IPS-18a (cell line): ENCODE measurements around the gene KCNF1.

Experiments used
- H3K27ac ChIP-seq: one replicate; pipeline ENCODE4 v1.5.1; 2013; ENCODE audit warnings: low read length
- H3K27me3 ChIP-seq: one replicate; pipeline ENCODE4 v1.6.1; 2013; ENCODE audit warnings: mild to moderate bottlenecking, low read length; ENCODE audit not compliant: control insufficient read depth, insufficient read depth
- H3K36me3 ChIP-seq: one replicate; pipeline ENCODE4 v1.6.1; 2013; ENCODE audit warnings: low read depth, low read length; ENCODE audit not compliant: control insufficient read depth
- H3K4me1 ChIP-seq: one replicate; pipeline ENCODE4 v1.6.1; 2013; ENCODE audit warnings: low read depth, low read length; ENCODE audit not compliant: control insufficient read depth
- H3K4me3 ChIP-seq: one replicate; pipeline ENCODE4 v1.5.1; 2013; ENCODE audit warnings: low read length
- H3K9ac ChIP-seq: one replicate; pipeline ENCODE4 v1.6.1; 2013; ENCODE audit warnings: mild to moderate bottlenecking, low read length, moderate library complexity
- H3K9me3 ChIP-seq: one replicate; pipeline ENCODE4 v1.6.1; 2013; ENCODE audit warnings: low read depth, low read length; ENCODE audit not compliant: control insufficient read depth

Gene KCNF1

DNA sequence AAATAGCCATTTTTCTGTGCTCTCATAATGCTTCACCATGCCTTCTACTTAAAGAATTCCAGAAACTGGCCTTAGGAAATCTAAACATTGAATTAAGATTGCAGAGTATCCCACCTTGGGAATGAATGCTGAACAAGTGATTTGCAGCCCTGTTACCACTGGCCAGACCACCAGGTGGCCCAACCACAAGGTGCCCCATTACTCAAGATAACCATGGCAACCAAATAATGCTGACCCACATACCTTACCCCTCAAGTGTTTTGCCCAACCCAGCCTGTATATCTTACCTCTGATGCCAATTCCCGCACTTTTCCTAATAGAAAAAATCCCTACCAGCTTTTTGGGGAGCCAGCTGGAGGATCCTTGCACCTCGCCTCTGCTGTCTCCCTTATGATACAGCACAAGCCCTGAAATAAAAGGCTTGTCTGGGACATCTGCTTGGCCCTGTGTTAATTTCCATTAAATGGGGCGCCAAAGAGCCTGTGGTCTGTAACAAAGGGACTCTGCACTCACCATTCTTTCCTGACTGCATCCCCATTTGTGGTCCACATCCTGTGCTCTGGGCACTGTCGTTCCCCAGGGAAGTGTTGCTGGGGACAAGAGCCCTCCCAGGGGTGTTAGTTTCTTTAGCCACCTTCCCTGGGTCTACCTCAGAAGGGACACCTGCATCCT is 17.3 kb upstream of the KCNF1 start:
- H3K4me1 ChIP-seq = peaks cover 3% of the 10 kb centered on the region
- no peak overlapping the region for H3K4me3 ChIP-seq
- H3K9ac ChIP-seq = no peak overlapping the region
- H3K9me3 ChIP-seq = no peaks in the 10 kb centered on the region
- no peaks in the 10 kb centered on the region for H3K27me3 ChIP-seq
- no peaks in the 10 kb centered on the region for H3K36me3 ChIP-seq
- no peak overlapping the region for H3K27ac ChIP-seq

DNA sequence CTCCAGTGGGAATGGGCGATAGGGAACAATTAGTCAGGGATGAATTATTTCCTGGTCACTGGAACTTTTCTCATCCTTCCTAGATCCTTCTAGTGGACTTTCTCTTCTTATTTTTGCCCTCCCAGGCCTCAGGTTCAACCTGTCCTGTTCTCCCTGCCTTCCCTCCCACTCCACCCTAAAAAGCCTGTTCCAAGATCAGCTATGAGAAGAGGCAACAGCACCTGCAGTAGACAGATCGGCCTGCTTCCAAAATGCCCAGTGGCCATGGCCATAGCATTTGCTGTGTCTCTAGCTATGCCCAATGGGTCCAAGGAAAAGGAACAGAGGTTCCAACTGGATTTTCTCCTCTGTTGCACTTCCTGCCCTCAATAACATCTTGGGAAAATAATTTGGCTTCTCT is 16.5 kb upstream of the KCNF1 start:
- H3K36me3 ChIP-seq = no peaks in the 10 kb centered on the region
- H3K27me3 ChIP-seq = no peaks in the 10 kb centered on the region
- peaks cover 3% of the 10 kb centered on the region for H3K4me1 ChIP-seq
- no peak overlapping the region for H3K4me3 ChIP-seq
- H3K9ac ChIP-seq = no peak overlapping the region
- no peak overlapping the region for H3K27ac ChIP-seq
- no peaks in the 10 kb centered on the region for H3K9me3 ChIP-seq

DNA sequence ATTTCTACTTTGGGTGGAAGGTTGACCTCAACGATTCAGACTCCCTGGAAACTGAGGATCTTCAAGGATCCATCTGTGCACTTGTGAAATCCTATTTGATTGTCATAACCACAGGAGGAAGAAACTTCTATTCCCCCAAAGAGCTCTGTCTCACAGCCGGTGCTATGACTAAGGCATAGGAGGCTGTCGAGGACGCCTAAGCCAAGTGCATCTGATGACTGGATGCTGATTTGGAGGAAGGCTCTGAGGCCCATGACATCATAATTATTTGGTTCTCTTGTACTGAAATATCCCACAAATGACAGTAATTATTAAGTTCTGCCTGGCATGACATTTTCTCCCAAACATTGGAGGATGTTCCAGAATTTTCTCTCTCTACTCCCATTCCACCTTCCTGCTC is 13.8 kb upstream of the KCNF1 start:
- Histone ChIP-seq H3K4me3 (no peak overlapping the region), H3K27ac (no peak overlapping the region), H3K9ac (no peak overlapping the region), H3K36me3 (no peaks in the 10 kb centered on the region), H3K4me1 (peaks cover 3% of the 10 kb centered on the region), H3K27me3 (no peaks in the 10 kb centered on the region), H3K9me3 (no peaks in the 10 kb centered on the region)

DNA sequence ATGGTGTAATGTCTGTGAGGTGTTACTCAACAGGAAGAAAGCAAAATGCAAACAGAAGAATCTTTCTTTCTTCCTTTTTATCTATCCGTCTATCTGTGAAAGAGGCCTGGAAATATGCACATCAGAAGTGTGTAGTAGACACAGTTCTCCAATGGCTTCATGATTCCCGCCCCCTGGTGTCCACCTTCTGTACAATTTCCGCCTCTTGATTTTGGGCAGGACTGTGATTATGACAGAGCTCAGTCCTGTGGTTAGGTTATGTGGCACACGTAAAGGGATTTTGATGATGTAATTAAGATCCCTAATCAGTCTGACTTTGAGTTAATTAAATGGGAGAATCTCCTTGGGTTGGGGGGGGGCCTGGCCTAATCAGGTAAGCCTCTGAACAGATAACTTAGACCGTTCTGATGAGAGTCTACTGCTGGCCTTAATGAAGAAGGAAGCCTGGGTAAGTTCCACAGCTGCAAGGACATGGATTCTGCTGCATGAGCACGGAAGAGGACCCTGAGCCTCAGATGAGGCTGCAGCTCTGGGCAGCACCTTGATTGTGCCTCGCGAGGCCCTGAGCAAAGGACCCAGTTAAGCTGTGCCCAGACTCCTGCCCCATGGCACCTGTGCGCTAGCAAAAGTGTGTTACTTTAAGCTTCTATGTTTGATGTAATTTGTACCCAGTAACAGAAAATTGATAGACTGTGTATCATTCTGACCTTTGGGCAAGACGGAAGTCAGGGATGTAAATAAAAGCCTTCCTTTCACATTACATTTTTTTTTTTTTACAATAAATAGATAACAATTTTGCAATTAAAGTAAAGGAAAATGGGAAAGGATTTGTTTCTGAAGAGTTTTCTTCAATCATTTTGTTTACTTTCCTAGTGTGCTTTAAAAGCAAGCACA is 11.3 kb upstream of the KCNF1 start:
- H3K4me3 ChIP-seq = no peak overlapping the region
- no peak overlapping the region for H3K27ac ChIP-seq
- no peaks in the 10 kb centered on the region for H3K27me3 ChIP-seq
- no peaks in the 10 kb centered on the region for H3K4me1 ChIP-seq
- H3K9me3 ChIP-seq = no peaks in the 10 kb centered on the region
- H3K36me3 ChIP-seq = no peaks in the 10 kb centered on the region
- no peak overlapping the region for H3K9ac ChIP-seq

DNA sequence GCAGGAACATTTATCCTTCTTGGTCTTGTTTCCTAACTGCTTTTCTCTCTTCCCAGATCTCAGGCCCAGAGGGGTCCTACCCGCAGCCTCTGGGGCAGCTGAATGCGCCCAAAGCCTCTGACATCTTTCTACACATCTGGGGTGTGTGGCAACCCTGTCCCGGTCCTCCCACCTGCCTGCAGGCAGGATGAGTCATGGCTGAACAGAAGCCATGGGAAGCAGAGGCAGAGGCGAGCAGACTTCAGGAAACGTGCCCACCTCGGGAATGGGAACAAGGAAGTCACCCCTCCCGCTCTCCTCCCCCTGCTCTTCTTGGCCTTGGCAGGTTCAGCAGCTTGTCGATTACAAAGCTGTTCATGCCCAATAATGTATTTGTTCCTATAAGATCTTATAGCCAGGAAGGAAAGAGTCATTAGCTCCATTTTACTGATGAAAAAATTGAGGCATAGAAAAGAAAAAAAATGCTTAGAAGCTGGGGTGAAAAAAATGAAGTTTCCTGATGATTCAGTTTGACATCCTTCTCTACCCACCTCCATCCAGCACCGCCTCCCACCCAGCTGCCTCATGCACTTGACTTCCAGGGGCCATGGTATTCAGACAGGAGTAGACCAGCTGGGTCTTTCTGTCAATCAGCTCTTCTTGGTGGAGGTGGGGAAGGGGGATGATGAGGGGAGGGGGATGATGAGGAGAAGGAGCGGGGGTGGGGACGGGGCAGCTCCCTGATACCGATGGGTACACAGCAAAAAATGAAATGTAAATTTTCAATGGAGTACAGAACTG is 10.4 kb upstream of the KCNF1 start:
- no peaks in the 10 kb centered on the region for H3K9me3 ChIP-seq
- no peaks in the 10 kb centered on the region for H3K4me1 ChIP-seq
- H3K9ac ChIP-seq = no peak overlapping the region
- H3K27me3 ChIP-seq = no peaks in the 10 kb centered on the region
- H3K27ac ChIP-seq = no peak overlapping the region
- no peaks in the 10 kb centered on the region for H3K36me3 ChIP-seq
- H3K4me3 ChIP-seq = no peak overlapping the region

DNA sequence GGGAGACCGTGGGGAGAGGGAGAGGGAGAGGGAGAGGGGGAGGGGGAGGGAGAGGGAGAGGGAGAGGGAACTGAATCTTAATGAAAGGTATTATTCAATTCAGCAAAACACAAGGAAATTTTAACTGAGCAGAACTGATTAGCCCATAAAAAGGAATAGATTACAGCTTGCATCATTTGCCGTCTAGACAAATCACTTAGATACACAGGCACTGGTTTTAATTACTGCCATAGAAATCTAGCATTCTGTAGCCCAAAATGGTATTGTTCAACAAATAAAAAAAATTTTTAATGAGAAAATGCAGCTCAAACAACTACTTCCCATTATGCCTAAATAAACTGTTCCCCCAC is 7.9 kb upstream of the KCNF1 start:
- H3K27ac ChIP-seq = no peak overlapping the region
- H3K9ac ChIP-seq = no peak overlapping the region
- H3K4me1 ChIP-seq = no peaks in the 10 kb centered on the region

DNA sequence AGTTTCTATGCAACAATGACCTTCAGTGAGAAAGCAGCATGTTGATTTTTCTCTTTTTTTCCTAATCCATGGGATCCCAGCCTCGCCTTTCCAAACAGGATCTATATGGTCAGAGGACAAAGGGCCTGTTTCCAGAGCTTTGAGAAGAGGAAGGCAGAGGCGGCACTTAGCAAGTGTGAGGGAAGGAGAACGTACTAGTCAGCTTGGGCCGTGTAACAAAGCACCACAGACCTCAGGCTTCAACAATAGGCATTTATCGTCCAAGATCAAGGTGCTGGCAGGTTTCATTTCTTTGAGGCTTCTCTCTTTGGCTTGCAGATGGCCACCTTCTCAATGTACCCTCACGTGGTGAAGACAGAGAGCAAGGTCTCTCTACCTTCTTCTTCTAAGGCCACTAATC is 7.3 kb upstream of the KCNF1 start:
- Histone ChIP-seq H3K9ac (no peak overlapping the region), H3K4me1 (peaks cover 3% of the 10 kb centered on the region), H3K9me3 (no peaks in the 10 kb centered on the region), H3K27ac (no peak overlapping the region), H3K4me3 (no peak overlapping the region), H3K27me3 (no peaks in the 10 kb centered on the region), H3K36me3 (no peaks in the 10 kb centered on the region)

More for the DNA sequence above, 7.9 kb upstream of the KCNF1 start:
- Histone ChIP-seq H3K9me3 (no peaks in the 10 kb centered on the region), H3K36me3 (no peaks in the 10 kb centered on the region), H3K27me3 (no peaks in the 10 kb centered on the region), H3K4me3 (no peak overlapping the region)

DNA sequence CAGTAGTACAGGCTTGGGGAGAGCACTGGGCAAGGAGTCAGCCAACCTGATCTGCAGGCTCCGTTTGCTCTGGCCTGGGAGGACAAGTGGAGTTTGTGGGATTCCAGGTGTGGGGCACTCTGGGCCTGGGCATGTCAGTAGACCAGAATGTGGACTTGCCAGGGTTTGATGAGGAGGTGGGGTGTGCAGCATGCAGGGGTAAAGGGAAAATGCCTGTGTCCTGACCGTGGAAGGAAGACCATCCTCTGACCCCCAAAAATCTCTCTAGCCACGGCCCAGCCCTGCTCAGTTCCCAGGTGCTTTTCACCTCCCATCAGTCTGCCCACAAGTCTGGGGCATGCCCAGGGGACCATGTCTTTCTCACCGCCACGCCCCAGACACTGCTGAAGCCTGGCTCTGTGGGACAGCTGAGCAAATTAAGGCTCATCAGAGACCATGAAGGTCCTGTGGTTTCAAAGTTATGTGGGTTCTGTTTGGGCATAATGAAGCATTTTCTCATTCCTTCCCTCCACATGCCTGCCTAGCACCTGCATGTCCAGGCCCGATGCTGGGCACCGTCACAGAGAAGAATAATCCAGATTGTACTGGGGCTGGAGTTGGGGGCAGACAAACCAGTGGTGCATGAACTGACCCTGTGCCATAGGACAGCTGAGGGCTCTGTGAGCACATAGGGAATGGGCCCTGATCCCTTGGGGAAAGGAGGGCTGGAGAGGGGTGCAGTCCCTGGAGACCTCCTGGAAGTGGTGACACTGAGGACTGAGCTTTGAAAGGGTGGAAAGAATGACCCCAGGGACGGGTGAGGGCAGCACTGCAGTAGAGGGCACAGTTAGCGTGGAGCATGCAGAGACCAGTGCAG is 6.5 kb upstream of the KCNF1 start:
- Histone ChIP-seq H3K9ac (no peak overlapping the region), H3K9me3 (no peaks in the 10 kb centered on the region), H3K36me3 (no peaks in the 10 kb centered on the region), H3K4me3 (no peak overlapping the region), H3K4me1 (peaks cover 11% of the 10 kb centered on the region), H3K27ac (no peak overlapping the region), H3K27me3 (peaks cover under 1% of the 10 kb centered on the region)

DNA sequence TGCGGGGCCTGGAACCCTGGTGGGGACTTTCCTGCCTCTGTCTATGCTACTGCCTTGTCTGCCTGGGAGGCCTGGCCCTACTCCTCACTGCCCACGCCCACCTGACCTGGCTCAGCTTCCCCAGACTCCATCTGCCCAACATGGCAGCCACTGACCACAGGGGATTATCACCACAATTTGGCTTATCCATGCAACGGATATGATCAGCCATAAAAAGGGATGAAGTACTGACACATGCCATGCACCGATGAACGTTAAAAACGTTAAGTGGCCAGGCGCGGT is 5.9 kb upstream of the KCNF1 start:
- Histone ChIP-seq H3K9me3 (no peaks in the 10 kb centered on the region), H3K4me3 (no peak overlapping the region), H3K4me1 (peaks cover 11% of the 10 kb centered on the region), H3K27ac (no peak overlapping the region), H3K27me3 (peaks cover 6% of the 10 kb centered on the region), H3K36me3 (no peaks in the 10 kb centered on the region), H3K9ac (no peak overlapping the region)

DNA sequence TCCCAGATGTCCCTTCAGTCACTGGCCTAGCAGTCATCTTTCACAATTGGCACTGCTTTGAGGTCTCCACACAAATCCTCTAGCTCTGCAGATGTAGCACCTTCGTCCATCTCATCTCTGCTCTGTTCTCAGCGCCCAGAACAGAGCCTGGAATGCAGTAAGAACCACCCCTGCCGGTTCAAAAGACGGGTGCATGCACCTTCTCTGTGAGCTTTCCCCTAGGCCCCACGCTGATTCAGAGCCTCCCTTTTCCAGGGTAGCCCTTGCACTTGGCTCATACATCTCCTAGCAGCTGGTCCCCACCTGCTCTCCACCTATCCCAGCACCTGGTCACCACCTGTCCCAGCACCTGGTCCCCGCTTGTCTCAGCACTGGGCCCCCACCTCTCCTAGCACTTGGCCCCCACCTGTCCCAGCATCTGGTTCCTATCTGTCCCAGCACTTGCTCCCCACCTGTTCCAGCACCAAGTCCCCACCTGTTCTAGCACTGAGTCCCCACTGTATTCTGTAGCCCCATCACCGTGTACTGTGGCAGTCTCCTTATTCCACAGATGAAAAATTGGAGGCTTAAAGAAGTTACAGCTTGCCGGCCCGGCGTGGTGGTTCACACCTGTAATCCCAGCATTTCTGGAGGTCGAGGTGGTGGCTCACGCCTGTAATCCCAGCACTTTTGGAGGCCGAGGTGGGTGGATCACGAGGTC is 4.7 kb upstream of the KCNF1 start:
- no peaks in the 10 kb centered on the region for H3K9me3 ChIP-seq
- no peaks in the 10 kb centered on the region for H3K36me3 ChIP-seq
- no peak overlapping the region for H3K9ac ChIP-seq
- H3K27ac ChIP-seq = no peak overlapping the region
- peaks cover 11% of the 10 kb centered on the region for H3K4me1 ChIP-seq
- H3K4me3 ChIP-seq = no peak overlapping the region
- peaks cover 17% of the 10 kb centered on the region for H3K27me3 ChIP-seq

DNA sequence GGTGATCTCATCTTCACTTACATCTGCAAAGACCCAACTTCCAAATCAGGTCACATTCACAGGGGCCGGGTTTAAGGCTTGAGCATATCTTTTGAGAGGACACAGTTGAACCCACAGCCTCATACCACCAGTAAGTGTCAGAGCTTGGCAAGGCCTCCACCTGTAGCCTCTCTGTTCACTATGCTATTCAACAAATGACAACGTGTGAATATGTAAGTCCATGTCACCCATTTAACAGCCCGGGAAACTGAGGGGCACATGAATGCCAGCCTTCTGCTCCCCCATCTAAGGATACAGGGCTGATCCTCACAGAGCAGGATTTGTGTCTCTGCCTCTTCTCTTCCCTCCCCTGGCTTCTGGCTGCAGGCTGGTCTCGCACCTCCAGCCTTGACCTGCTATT is 3.5 kb upstream of the KCNF1 start:
- Histone ChIP-seq H3K27me3 (peaks cover 27% of the 10 kb centered on the region), H3K4me3 (no peak overlapping the region), H3K4me1 (peaks cover 11% of the 10 kb centered on the region), H3K9me3 (no peaks in the 10 kb centered on the region), H3K9ac (no peak overlapping the region), H3K36me3 (no peaks in the 10 kb centered on the region), H3K27ac (no peak overlapping the region)
